Heart right ventricle (tissue), 16 donors: ENCODE data around the gene CD81. TPM values are rescaled to one million over a fixed set of nuclear protein-coding genes. Genes with fewer than 3 reads are reported as not detected.

Experiments
- ATAC-seq, 8 donors: fragments of 200-7000 bp; cut with Tn5 transposase; one replicate each; pipeline ENCODE4 v1.9.1; 2020; ENCODE audit warnings: mild to moderate bottlenecking in 8 of 8, moderate library complexity in 8 of 8, moderate number of reproducible peaks in 1 of 8
- DNase-seq, 2 donors: peaks; one replicate each; pipeline ENCODE4 v3.0.0-alpha.2; 2020
- H3K27ac ChIP-seq, 10 donors: fragments of 200-600 bp; sonication (generic) in 2 of 10; one replicate each; pipeline versions ENCODE4 v1.5.0 to v1.8.0; 2020 to 2022; ENCODE audit warnings: mild to moderate bottlenecking in 3 of 10
- H3K27me3 ChIP-seq, 7 donors: fragments of 200-600 bp; one replicate each; pipeline ENCODE4 v1.8.0; 2021 to 2022; ENCODE audit warnings: mild to moderate bottlenecking in 2 of 7
- H3K36me3 ChIP-seq, 9 donors: fragments of 200-600 bp; sonication (generic) in 1 of 9; one replicate each; pipeline versions ENCODE4 v1.5.0 to v1.8.0; 2020 to 2022; ENCODE audit warnings: mild to moderate bottlenecking in 2 of 9
- H3K4me1 ChIP-seq, 9 donors: fragments of 200-600 bp; sonication (generic) in 1 of 9; one replicate each; pipeline versions ENCODE4 v1.5.0 to v1.8.0; 2020 to 2022; ENCODE audit warnings: mild to moderate bottlenecking in 4 of 9
- H3K4me3 ChIP-seq, 10 donors: fragments of 200-600 bp; sonication (generic) in 2 of 10; one replicate each; pipeline versions ENCODE4 v1.5.0 to v1.8.0; 2020 to 2022; ENCODE audit warnings: mild to moderate bottlenecking in 7 of 10, moderate library complexity in 2 of 10
- H3K9me3 ChIP-seq, 11 donors: fragments of 200-600 bp in 10 of 11; sonication (generic) in 2 of 11; one replicate each; pipeline versions ENCODE4 v1.5.0 to v1.8.0; 2013 to 2022; ENCODE audit warnings: mild to moderate bottlenecking in 2 of 11, control low read depth in 1 of 11, moderate library complexity in 1 of 11
- CTCF ChIP-seq, 9 donors: fragments of 200-600 bp; sonication (generic) in 2 of 9; IDR thresholded peaks; one replicate each; pipeline versions ENCODE4 v1.5.0 to v1.8.0; 2021 to 2022; ENCODE audit warnings: antibody characterized with exemption in 9 of 9, mild to moderate bottlenecking in 5 of 9, moderate library complexity in 1 of 9
- WGBS, 2 donors: extraction: QIAGEN DNeasy Blood & Tissue Kit; methylation state at CpG; one replicate each; pipeline ENCODE4 v1.1.7; 2013; ENCODE audit warnings: inconsistent platforms in 1 of 2; 5-methylcytosine and 5-hydroxymethylcytosine counted together
- intact Hi-C, 10 donors: fragments of 100-400 bp; cut with DNase I; formaldehyde crosslinking; loops; one replicate each; pipeline versions ENCODE4 v1.11.1 to v1.14.2; 2022
- polyA plus RNA-seq, 2 donors: library from polyadenylated mRNA; stranded (reverse); fragments of 200-250 nt; gene quantifications; one replicate each; pipeline ENCODE4 v1.2.3, GENCODE V29; 2013
- total RNA-seq, 10 donors: library from RNA; stranded (reverse); fragmentation: NEBNext Ultra II Directional in 3 of 10; extraction: Animal tissue kit (Norgen Biotek cat#: 25700) in 3 of 10; gene quantifications; one replicate each; pipeline versions ENCODE4 v1.2.1 to v1.2.4, GENCODE V29; 2021 to 2023
- donor health status: Arrhythmogenic right ventricular cardiomyopathy.
- donor health status: ischemic (EF 13 %, LVEDD 7.1; RV severe dilation, severe dysfunction).
- donor health status: healthy with polysubstance abuse.
- donor health status: DM: no; HTN: yes; CAD: no.
- donor health status: DM: no; HTN: no; CAD: no.
- donor health status: ischemic (EF 25% LVEDD 6.9; RV normal size, moderate dysfunction).
- donor health status: ischemic (EF 25% LVEDD 5.7; RV mildly dilated, moderate dysfunction).
- donor health status: healthy.
- donor health status: DM: yes; HTN: yes; CAD: no.
- donor health status: Ischemic cardiomyopathy.
- donor health status: ischemic (EF 35%, LVEDD 5.7; RV mildly dilated, moderate dysfunction).
- donor health status: nonischemic (EF 11% LVEDD 7.7; RV severe dilation, severe dysfunction).
- donor health status: DM: yes; HTN: yes; CAD: no.
- donor health status: PGD.
- donor health status: ischemic (EF 29% LVEDD 5.4; RV normal size, mild dysfunction).
- donor health status: nonischemic (EF 23%, LVEDD 6.1; RV moderate dilation, normal function).

CD81 gene
- total and polyA plus RNA-seq, 12 donors, result 346 to 959 (median 513) TPM

GRCh38 chr11:2427721-2428321 is 50.7 kb downstream of the CD81 start:
- Histone ChIP-seq H3K27me3 (peaks cover 0 to 5% (median 0%) of the 10 kb centered on the region in 7 donors), H3K27ac (no peak overlapping the region), H3K9me3 (no peaks in the 10 kb centered on the region), H3K36me3 (no peaks in the 10 kb centered on the region), H3K4me3 (no peak overlapping the region), H3K4me1 (no peaks in the 10 kb centered on the region)
- no peak for TF ChIP-seq CTCF (IDR thresholded peaks at IDR 0.05)
- intact Hi-C loops, result loop anchor here (1.0 to 5.0 kb wide), 6 partner anchors 103 to 464 kb away; partner anchors contain the start of gene CDKN1C (in 2 of the 10)
- ATAC-seq (peak in 2 of 8 donors; percentile 5 to 7), DNase-seq (peak in 1 of 2 donors; percentile 8)
- WGBS, 2 donors, result 65 to 71% methylated on average over 12 of the region's 12 CpGs

- H3K27ac ChIP-seq, result no peak overlapping the region
- H3K4me3 ChIP-seq, result no peak overlapping the region
- intact Hi-C loops, result loop anchor here (1.0 to 5.0 kb wide), 6 partner anchors 102 to 464 kb away; partner anchors contain the start of gene CDKN1C (in 2 of the 10)
- DNase-seq (peak; percentile 78 to 79), ATAC-seq (peak; percentile 74 to 90 (median 83))
- no peaks in the 10 kb centered on the region for H3K9me3 ChIP-seq
- H3K4me1 ChIP-seq, result no peaks in the 10 kb centered on the region
- H3K36me3 ChIP-seq, result no peaks in the 10 kb centered on the region
- WGBS, 2 donors, result 51 to 64% methylated on average over 8 of the region's 8 CpGs
- H3K27me3 ChIP-seq, result peaks cover 0 to 5% (median 0%) of the 10 kb centered on the region in 7 donors
- TF ChIP-seq CTCF (IDR thresholded peaks at IDR 0.05), result peak; percentile 73 to 90 (median 86)
Measured at GRCh38 chr11:2428322-2428795, 51.2 kb downstream of the CD81 start.

- DNase-seq, result no peak
- Histone ChIP-seq H3K4me3 (no peak overlapping the region), H3K36me3 (no peaks in the 10 kb centered on the region), H3K4me1 (no peaks in the 10 kb centered on the region), H3K27ac (no peak overlapping the region), H3K27me3 (peaks cover 0 to 3% (median 0%) of the 10 kb centered on the region in 7 donors), H3K9me3 (no peaks in the 10 kb centered on the region)
- no peak for ATAC-seq
- 89 to 90% methylated on average over 1 of the region's 1 CpG for WGBS, 2 donors
- TF ChIP-seq CTCF (IDR thresholded peaks at IDR 0.05), result no peak
- intact Hi-C loops, result loop anchor here in 1 of 10 donors (5.0 kb wide), 1 partner anchor 466 kb away; no protein-coding TSS in a partner anchor
Measured at GRCh38 chr11:2431395-2431794, 54.3 kb downstream of the CD81 start.

GRCh38 chr11:2432171-2432621 is 55.1 kb downstream of the CD81 start:
- TF ChIP-seq CTCF (IDR thresholded peaks at IDR 0.05), result no peak
- Histone ChIP-seq H3K9me3 (no peaks in the 10 kb centered on the region), H3K27ac (no peak overlapping the region), H3K4me1 (no peaks in the 10 kb centered on the region), H3K4me3 (no peak overlapping the region), H3K36me3 (no peaks in the 10 kb centered on the region), H3K27me3 (peaks cover 0 to 9% (median 3%) of the 10 kb centered on the region in 7 donors)
- no peak for ATAC-seq
- WGBS, 2 donors, result 72 to 80% methylated on average over 15 of the region's 15 CpGs
- peak in 1 of 2 donors; percentile 10 for DNase-seq
- intact Hi-C loops, result loop anchor here in 1 of 10 donors (5.0 kb wide), 1 partner anchor 465 kb away; no protein-coding TSS in a partner anchor
